Measurements from ENCODE around the gene GTF3C1.

GTF3C1 gene

DNA sequence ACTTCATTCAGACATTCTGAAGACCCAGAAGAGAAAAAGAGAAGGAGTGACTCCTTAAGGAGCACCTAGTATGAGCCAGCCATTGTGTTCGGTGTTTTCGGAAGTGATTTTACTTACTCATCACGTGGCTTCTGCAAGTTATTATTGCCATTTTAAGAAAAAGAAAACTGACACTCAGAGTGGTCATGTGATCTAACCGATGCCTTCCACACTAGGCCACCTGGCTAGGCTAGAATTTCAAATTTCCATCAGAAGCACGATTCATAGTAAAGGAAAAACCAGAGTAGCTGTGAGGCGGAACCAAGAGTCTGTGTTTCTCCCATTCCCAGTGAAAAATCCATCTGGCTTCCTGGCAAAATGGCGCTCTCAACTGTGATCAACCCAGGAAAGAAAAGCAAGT is 32.0 kb downstream of the GTF3C1 start:
- DNase-seq = no peak

DNA sequence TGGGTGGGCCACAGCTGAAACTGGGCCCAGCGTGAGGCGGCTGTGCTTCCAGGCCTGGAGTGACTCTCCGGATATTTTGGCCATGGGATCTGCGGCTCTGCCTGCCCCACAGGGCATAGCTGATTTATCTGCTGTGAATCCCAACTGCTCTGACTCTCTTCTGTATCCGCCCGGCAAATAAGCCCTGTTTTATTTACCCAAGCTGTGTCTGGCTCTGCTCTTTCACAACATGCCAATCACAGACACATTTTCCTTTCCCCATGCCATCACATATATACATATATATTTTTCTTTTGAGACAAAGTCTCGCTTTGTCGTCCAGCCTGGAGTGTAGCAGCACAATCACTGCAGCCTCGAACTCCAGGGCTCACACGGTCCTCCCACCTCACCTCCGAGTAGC is 33.3 kb downstream of the GTF3C1 start:
- no peak for DNase-seq

DNA sequence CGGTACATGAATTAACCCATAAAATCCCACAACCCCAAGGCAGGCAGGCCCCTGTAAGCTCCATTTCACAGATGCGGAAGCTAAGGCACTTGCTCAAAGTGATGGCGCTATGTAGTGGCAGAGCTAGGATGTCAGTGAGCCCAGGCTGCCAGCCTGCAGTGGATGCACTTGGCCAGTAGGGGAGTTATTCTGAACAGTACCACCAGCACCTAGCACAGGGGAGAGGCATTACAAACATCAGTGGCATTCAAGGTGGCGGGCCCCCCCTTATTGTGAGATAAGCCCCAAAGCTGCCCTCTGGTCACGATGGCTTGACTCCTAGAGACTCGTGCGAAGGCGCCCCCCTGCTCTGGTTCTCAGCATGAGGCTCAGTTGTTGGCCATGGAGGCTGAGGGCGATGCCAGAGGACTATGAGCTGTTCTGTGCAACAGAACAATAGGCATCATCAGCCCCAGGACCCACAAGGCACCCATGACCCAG is 33.8 kb downstream of the GTF3C1 start:
- peak; percentile 5 for DNase-seq

DNA sequence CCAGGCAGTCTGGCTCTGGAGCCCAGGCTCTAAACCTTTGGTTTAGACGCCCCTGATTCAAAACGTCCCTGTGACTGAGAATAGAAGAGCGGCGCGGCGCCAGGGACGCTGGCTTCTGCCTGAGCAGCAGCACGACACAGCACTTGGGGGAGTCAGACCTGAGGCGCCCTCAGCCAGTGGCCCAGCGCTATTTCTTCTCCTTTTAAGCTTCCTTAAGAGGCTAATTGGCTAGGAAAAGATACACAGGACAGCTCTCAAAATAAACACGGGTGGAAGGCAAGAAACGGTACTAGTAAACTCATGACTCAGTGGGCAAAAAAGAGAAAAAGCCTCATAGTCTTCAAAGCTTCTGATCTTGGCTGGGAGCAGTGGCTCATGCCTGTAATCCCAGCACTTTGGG is 34.9 kb downstream of the GTF3C1 start:
- DNase-seq = no peak

DNA sequence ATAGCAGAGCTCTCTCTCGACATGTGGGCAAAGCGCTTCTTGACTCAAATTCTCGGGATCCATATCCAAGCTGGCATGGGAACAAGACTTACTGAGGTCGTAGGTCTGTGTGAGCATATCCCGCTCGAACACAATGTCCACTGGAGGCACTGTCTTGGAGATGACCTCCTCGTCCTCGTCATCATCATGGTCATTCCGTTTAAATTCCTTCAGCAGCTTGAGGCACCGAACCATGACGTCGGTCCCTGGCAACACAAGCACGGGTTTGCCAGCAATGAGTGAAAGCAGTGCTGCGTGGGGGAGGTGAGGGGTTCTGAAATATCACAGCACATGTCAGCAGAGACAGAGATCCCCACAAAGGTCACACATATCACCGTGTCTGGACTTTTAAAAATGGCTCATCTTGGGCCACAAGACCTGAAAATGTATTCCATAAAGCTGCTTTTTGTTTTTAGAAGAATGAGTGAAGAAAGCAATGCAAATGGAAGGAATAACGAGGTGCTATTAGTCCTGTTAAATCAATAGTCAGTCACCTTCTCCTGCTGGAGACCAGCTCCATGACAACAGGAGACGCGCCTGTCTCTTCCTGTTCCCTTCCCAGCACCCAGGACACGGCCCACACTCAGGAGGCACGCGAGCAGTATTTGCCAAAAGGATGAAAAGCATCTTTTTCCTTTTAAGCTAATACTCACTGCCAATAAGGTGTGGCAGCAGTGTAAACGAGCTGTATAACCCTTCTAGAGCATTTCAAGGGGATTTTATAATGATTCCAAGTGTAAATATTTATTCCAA is 37.9 kb downstream of the GTF3C1 start:
- DNase-seq = no peak

DNA sequence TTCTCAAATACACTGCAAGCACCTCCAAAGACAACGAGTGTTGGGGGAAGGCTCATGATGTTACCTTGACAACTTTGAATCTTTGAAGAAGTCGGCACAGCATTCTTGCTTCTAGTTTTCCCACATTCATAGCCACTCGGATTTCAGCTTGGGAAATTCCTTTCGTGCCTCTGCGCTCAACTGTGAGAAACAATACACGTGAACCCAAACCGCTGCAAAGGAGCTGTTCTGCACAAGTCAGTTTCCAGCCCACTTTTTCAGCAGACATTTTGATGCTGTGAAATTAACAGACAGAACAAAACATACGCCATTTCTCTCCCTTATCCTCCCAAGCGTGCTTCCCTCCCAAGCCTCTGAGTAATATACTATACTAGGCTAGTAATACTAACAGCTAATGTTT is 41.2 kb downstream of the GTF3C1 start:
- DNase-seq = no peak

DNA sequence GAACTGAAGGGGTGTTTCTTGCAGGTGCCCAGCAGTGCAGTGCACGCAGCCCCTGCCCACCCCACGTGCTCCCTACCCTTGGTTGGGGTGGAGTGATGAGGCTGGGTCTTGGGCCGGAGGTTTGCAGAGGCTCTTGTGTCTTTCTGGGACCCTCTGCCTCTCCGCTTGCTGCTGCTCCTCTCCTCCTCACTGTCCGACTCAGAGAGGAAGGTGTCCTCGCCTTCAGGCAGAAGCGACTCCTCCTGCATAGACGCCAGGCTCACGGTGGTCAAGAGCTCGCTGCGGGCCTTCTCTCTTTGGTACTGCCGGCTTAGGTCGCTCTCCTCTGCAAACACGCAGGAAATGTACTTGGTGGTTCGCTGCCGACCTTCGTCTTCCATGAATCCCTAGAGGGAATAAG is 42.9 kb downstream of the GTF3C1 start:
- DNase-seq = no peak

DNA sequence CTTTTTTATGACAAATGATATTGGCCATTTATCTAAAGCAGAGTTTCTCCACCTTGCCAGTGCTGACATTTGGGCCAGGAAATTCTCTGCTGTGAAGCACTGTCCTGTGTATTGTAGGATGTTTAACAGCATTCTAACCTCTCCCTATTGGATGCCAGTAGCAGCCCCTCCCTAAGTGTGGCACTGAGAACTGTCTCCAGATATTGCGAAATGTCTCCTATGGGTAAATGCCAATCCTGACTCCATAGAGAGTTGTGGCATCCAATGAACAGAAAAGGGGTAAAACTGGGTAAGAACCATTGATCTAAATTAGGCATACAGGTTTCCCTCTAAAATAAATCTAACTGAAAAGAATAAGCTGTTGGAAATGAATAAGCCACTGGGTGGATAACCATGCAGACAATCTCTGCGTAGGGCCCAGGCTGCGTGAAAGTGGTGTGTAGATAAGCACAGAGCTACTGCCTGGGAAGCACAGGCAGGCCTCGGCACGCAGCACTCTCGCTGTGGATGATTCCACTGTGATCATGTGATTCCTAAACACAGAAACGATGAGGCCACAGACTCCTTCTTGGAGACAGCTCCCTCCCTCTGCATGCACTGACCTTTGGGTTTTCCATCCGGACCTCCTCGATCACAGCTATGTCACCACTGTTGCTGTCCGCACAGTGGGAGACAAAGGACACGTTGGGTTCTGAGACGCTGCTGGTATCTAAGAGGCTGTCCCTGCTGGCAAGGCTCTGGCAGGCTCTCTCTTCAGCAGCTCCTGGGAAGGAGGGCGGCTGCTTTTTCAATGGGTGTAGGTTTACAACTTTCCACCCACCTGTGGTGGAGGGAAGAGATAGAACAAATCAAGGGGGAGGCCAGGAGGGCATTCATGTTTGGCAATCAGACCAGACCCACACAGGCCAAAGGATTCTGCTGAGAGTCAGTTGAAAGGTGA is 44.1 kb downstream of the GTF3C1 start:
- DNase-seq = no peak

DNA sequence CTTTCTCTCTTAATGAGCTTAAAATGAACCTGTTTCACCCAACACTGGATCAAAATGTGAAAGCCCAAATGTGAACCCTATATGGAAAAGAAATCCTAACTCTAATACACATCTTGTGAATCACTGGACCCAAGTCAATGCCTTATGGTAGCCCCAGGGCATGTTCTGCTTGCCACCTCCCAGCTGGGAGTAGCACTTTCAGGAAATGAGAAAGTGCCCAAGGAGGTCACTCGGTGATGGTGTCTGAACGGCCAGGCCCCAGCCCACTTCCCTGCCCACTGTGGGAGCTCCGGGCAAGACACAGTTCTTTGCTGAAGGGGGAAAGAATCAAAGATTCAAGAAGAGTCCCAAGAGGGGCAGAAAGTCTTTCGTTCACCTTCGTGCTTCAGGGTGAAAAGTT is 46.1 kb downstream of the GTF3C1 start:
- no peak for DNase-seq

DNA sequence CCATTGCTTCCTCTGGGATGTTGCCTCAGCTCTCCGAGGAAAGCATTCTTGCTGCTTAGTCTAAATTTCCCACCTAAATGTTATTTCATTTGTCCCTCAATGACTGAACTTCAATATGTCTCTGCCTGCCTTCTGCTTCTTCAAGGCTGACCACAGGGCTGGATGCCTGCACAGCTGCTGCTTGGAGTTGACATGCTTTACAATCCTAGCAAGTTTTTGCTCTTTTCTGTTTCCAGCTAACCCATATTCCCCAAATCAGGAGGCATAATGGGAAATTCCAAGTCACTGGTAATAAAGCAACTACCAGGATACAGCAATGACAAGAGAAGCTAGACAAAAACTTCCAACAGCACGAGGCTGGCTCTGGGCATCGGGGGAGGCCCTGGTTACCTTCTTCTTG is 48.9 kb downstream of the GTF3C1 start:
- no peak for DNase-seq

DNA sequence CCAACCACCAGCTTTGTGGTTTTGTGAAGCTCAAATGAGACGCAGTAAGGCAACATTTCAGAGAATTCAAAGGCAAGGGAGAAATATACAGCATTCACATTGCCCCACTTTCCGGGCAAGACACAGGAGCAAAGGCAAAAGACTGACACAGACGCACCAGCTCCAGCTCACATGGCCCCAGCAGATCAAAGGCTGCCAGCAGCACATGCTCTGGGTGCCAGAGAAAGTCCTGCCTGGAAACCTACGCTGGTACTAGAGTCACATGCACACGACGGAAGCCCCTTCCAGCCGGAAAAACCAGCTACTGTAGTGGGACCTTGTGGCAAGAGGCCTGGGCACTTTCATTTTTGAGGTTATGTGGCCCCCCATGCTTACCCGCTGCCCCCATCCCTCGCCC is 50.1 kb downstream of the GTF3C1 start:
- DNase-seq = no peak

DNA sequence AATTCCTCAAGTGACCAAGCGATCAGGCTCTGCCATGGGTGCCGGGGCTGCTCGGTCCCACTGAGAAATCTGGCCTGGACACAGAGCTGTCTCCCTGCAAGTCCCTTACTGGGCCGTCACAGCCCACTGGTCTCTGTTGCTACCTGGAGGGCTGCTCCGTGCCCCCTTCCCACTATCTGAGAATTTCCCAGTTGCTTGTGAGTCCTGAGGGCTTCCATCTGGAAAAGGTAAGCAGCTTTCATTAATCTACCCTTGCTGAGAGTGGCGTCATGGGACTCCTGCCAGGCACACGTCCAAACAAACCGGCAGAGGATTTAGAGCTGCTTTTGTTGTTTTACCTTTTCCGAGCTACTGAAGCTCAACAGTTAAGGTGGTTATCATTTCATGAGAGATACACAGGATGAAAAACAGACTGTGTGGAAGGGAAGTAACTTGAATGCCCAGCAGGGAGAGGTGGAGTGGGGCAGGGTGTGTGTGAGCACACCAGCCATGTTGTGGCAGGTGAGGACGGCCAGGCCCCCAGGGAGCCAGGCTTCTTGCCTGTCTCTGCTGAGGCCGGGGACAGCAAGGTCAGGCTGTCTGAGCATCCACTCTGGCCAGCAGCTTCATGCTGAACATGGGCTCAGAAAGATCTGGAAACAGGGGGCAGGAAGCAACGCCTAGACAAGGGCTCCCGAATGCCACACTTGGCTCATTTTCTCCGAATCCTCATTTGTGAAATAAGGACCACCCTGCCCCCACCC is 50.6 kb downstream of the GTF3C1 start:
- no peak for DNase-seq

DNA sequence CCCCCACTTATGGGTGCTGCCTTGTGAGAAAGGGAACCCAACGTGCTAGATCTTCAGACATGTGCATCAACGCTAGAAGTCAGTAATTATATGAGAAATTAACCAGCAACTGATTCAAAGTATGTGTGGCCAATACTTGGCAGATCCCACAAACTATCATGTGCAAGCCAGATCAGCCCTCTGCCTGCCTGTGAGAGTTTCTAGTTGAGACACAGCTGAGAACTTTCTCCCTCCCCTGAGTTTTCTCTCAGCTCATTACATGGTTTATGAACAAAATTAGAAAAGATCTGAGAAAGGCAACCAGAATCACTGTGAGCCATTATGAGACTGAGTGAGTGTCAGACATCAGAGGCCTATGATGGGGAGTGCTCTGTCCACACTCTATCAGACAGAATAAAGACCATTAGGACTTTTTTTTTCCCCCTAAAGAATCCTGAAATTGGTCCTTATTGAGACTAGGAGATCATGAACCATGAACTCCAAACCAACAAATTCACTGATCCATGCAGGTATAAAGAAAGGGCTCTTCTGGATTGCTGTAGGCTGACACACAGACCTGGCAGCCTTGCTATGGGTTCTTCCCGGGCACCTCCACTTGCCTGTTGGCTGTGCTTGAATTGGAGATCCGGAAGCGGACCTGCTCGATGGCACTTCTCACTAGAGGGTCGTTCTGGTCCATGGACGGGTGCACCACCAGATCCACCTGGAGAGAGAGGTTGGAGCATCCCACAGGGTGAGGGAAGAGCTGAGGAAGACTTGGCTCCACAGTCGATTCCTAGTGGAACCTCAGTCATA is 51.5 kb downstream of the GTF3C1 start:
- no peak for DNase-seq

DNA sequence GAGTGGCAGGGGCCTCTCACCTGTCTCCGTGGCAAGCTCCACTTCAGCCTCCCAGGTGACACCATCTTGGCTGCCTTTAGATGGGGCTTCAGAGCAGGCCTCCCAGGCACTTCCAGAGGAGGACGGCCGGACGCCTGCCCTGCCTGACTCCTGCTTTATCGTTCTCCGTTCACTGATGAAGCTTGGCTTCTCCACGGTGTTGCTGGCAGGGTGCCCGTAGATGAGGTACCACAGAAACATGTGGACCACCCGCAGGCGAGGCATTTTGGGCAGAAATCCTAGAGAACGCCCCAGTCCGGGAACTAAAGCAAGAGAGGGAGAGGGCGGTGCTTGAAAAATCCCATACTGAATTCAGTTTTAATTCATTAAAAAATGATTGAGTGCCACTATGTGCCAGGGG is 54.5 kb downstream of the GTF3C1 start:
- no peak for DNase-seq

DNA sequence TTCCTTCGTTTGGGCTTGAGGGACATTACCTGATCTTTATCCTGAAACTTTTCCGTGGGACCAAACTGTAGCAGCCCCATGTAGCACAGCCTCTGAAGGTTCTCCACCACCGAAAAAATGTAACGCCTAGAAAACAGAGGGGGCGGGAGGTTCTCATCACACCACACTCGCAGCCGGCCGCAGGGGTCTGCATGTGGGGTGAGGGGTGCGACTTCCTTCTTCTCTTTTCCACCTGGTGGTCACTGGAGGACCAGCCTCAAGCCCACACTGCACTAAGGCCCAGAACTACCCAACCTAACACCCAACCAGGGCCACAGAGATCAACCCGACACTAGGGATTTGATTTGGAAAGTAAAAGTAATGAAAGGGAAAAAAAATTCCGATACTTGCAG is 57.1 kb downstream of the GTF3C1 start:
- no peak for DNase-seq

DNA sequence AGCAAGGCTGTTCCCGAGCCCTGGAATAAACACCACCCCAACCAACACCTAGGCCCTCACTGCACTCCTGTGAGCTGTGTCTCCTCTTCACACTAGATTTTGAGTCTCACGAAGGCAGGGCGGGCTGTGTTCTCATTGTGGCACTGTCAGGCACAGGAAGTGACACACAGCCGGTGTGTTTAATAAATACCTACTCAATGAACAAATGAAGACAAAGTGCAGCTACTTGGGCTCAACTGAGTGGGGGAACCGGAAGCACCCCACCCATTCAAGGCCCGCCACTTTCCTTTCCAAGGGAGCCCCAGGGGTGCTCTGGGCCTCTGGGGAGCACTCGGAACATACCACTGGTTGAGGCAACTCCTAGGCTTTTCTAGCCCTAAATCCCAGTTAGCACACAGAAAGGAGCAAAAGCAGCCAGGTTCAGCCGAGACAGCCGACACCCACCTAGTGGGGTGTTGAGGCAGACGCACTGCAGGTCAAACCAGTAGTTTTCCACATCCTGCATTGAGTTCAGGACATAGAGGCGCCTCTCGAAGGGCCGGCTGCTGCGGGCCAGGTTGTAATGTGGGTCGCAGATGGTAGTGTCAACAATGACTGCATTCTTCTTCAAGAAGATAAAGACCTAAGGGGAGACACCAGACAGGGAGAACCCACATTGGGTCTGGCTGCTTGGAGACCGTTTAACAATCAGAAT is 57.7 kb downstream of the GTF3C1 start:
- DNase-seq = no peak

DNA sequence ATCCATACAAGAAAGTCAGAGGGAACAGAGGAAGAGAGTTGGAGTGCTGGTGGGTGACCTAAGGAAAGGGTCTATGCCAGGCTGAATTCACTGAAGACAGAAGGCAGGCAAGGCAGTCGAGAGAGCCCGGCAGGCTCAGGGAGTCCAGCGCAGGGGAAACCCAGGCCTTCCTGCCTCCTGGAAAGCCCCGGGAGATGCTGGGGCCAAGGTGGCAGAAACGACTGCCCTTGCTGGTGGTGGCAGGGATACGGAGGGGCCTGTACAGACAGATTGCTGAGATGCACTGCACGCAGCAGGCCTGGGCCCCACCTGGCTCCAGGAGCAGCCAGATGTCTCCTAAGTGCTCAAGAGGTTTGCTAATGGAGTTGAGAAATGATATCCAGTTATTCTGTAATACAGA is 59.8 kb downstream of the GTF3C1 start:
- DNase-seq = no peak

DNA sequence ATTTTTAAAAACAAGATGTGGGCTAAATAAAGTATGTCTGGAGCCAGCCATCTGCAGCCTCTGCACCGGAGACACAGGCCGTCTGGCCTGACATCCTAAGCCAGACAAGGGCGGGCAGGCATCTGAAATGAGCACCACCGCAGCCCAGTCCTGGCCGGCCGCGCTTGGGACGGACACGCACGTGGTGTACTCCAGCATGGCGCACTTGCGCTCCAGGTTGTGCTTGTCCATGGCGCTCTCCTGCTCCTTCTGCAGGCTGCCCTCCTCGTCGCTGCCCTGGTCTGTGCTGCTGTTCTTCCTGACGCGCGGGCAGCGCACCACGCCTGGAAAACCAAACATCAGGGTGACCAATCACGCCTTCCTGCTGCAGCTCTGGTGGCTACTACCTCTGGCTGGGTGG is 60.3 kb downstream of the GTF3C1 start:
- DNase-seq = no peak

DNA sequence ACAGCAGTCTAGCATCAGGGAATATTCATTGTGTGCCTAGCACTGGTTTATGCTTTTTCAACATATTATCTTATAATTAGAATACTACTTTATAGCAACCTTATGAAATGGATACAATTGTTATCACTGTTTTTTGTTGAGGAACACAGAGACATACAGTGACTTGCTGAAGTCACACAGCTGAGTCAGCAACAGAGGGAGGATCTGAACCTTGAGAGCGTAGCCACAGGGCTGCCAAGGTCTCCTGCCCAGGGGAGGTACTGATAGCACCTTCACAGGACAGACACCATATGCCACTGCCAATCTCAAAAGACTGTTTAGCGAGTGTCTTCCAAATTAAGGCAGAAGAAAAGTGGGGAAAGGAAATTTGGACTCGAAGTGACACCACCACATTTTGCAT is 63.0 kb downstream of the GTF3C1 start:
- DNase-seq = no peak

DNA sequence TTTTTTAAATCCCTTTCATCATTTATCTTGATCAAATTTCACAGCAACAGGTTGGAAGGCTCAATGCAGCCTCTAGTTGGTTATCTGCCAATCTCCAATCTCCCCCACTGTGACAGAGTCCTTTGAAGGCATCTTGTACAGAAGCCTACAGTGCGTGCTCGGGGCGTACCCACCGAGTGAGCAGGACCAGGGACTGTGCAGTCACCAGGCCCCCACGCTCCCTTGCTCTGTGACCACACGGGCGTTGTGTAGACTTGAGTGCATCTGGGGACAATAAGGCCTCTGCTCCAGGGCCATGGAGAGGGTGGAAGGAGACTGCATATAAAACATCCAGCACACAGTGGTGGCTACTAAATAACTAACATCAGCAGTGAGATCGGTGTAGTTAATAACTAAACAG is 63.4 kb downstream of the GTF3C1 start:
- no peak for DNase-seq

DNA sequence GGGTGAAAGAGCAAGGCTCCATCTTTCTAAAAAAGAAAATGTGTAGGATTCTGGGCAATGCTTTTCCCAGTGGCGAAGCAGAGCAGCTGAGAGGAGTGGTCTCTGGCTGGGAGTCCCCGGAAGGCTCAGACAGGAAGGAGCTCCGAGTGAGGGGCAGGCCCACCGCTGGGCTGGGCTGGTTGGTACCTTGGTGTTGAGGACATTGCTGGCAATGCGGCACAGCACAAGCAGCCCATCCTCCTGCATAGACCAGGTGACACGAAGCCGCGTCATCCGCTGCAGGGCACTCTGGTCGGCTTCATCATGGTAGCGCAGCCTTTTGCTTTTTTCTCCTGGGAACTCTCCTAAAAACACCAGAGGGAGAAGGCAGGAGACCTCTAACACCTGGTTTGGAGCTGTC is 63.9 kb downstream of the GTF3C1 start:
- DNase-seq = no peak

DNA sequence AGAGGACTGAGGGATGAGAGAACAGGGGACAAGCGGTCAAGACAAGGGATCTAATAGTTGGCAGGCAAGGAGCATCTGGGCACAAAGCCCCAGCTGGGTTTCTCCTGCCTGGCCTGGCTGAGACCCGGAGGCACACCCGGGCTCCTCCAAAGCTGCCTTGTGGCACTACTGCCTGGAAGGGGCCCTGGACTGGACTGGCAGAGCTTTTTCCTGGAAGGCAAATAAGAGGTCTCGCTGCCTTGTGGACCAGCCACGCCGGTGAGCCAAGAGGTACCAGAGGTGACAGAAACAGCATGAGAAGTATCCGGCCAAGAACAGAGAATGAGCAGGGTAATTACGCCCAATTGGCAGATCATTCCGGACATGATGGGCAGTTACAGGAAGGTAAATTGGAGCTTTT is 64.6 kb downstream of the GTF3C1 start:
- DNase-seq = no peak
